NOMO-1 treated with DMSO at 0.1 percent for 48 hours (cell line): ENCODE data around the gene WDR27.

Experiments
- DNase-seq: peaks from one replicate; lab custom pipeline; 2025; ENCODE audit not compliant: unreplicated experiment; lab: John Stamatoyannopoulos, UW

The WDR27 gene

GRCh38 chr6:169701954-169702839, at the start of gene WDR27, which contains the start of gene C6orf120:
Gene WDR27, minus strand, starts transcription at chr6:169702029. Its CDS starts 13,024 bp downstream, at chr6:169689005.
Gene C6orf120, plus strand, starts transcription at chr6:169702126. Its CDS starts 334 bp downstream, at chr6:169702460.
- DNase-seq = peak; percentile 89

GRCh38 chr6:169746556-169746955, 44.7 kb upstream of the WDR27 start:
- no peak for DNase-seq

- DNase-seq = no peak
These were observed 43.6 kb upstream of the WDR27 start for GRCh38 chr6:169745405-169745804.

GRCh38 chr6:169741344-169741743, 39.5 kb upstream of the WDR27 start:
- DNase-seq = no peak

- DNase-seq = no peak
These were observed 37.2 kb upstream of the WDR27 start for GRCh38 chr6:169738976-169739529.

GRCh38 chr6:169738204-169738975, 36.6 kb upstream of the WDR27 start:
- no peak for DNase-seq

GRCh38 chr6:169729961-169730360, 28.1 kb upstream of the WDR27 start:
- DNase-seq = no peak

- no peak for DNase-seq
These were observed 25.1 kb upstream of the WDR27 start for GRCh38 chr6:169726963-169727362.

GRCh38 chr6:169726049-169726400, 24.2 kb upstream of the WDR27 start:
- DNase-seq = no peak

- DNase-seq = no peak
These were observed 23.6 kb upstream of the WDR27 start for GRCh38 chr6:169725125-169726048.

GRCh38 chr6:169724494-169725124, 22.8 kb upstream of the WDR27 start, which contains the start of gene PHF10:
Gene PHF10, minus strand, starts transcription at chr6:169724500. Its CDS starts 569 bp downstream, at chr6:169723931.
- DNase-seq = peak; percentile 28

GRCh38 chr6:169723991-169724493, 22.2 kb upstream of the WDR27 start:
- DNase-seq = no peak

- DNase-seq = peak; percentile 44
These were observed 21.5 kb upstream of the WDR27 start for GRCh38 chr6:169723200-169723909.

GRCh38 chr6:169722362-169723199, 20.8 kb upstream of the WDR27 start:
- peak; percentile 47 for DNase-seq

- DNase-seq = peak; percentile 60
These were observed 18.5 kb upstream of the WDR27 start for GRCh38 chr6:169720207-169720855.

GRCh38 chr6:169719117-169719516, 17.3 kb upstream of the WDR27 start:
- DNase-seq = no peak

- no peak for DNase-seq
These were observed 12.8 kb upstream of the WDR27 start for GRCh38 chr6:169714595-169714994.

GRCh38 chr6:169714178-169714577, 12.3 kb upstream of the WDR27 start:
- DNase-seq = no peak
